Gastroesophageal sphincter (tissue), 4 donors: ENCODE measurements around the gene F2RL3. TPM values are rescaled to one million over a fixed set of nuclear protein-coding genes. Genes with fewer than 3 reads are reported as not detected.
"Not testable (repeated sequence)": the region's sequence is repeated elsewhere in the genome, so short reads cannot be mapped to it uniquely, and the experiment has no call there.

ENCODE experiments used
- ATAC-seq: fragments of 150-250 bp; one replicate; pipeline ENCODE4 v1.9.1; 2016; ENCODE audit warnings: mild to moderate bottlenecking, moderate library complexity
- H3K27ac ChIP-seq, 4 donors: fragments of 200-600 bp; sonication (generic) in 3 of 4; 1 replicate in 3 of 4; 2 replicates in 1 of 4; pipeline ENCODE4 v1.5.1; 2016 to 2019
- H3K27me3 ChIP-seq: fragments of 200-600 bp; sonication (generic); one replicate; pipeline ENCODE4 v1.5.1; 2019
- H3K36me3 ChIP-seq, 2 donors: fragments of 200-600 bp; sonication (generic); one replicate each; pipeline ENCODE4 v1.5.1; 2019; ENCODE audit warnings: control low read depth in 1 of 2
- H3K4me1 ChIP-seq, 3 donors: fragments of 200-600 bp; sonication (generic); 1 replicate in 2 of 3; 2 replicates in 1 of 3; pipeline ENCODE4 v1.5.1; 2016 to 2019; ENCODE audit warnings: control low read depth in 2 of 3
- H3K4me3 ChIP-seq, 2 donors: fragments of 200-600 bp; sonication (generic); one replicate each; pipeline ENCODE4 v1.5.1; 2019; ENCODE audit warnings: mild to moderate bottlenecking in 1 of 2, moderate library complexity in 1 of 2
- H3K9me3 ChIP-seq, 3 donors: fragments of 200-600 bp; sonication (generic); one replicate each; pipeline ENCODE4 v1.5.1; 2017 to 2019; ENCODE audit warnings: control low read depth in 2 of 3
- EP300 ChIP-seq: sonication (generic); formaldehyde crosslinking; IDR thresholded peaks from one replicate; pipeline ENCODE4 v1.6.1; 2017; ENCODE audit warnings: antibody characterized with exemption, mild to moderate bottlenecking
- POLR2A ChIP-seq, 2 donors: fragments of 450-650 bp; IDR thresholded peaks; one replicate each; pipeline ENCODE4 v1.6.1; 2017; ENCODE audit warnings: antibody characterized with exemption in 2 of 2, mild to moderate bottlenecking in 2 of 2, moderate library complexity in 1 of 2
- POLR2AphosphoS5 ChIP-seq: sonication (generic); formaldehyde crosslinking; IDR thresholded peaks from one replicate; pipeline ENCODE4 v1.6.1; 2017; ENCODE audit warnings: antibody characterized with exemption
- WGBS, 2 donors: methylation state at CpG; one replicate each; pipeline ENCODE4 v1.1.5; 2018; ENCODE audit warnings: low coverage in 1 of 2; 5-methylcytosine and 5-hydroxymethylcytosine counted together
- total RNA-seq, 4 donors: library from RNA; depleted of rRNA; stranded (reverse); fragments of >200 nt; gene quantifications; one replicate each; pipeline ENCODE4 v1.1.0, GENCODE V29; 2016
- TF ChIP-seq, protein P1 (sequence below), 4 experiments: fragments of 200-600 bp in 2 of 4; fragments of 450-650 bp in 2 of 4; sonication (generic) in 1 of 4; IDR thresholded peaks; one replicate each; pipeline ENCODE4 v1.5.1; 2017 to 2019; ENCODE audit warnings: antibody characterized with exemption in 4 of 4, mild to moderate bottlenecking in 2 of 4, moderate library complexity in 2 of 4

The F2RL3 gene
- total RNA-seq, 4 donors from 2014 or later = 2.3 to 5.1 (median 2.7) TPM

DNA sequence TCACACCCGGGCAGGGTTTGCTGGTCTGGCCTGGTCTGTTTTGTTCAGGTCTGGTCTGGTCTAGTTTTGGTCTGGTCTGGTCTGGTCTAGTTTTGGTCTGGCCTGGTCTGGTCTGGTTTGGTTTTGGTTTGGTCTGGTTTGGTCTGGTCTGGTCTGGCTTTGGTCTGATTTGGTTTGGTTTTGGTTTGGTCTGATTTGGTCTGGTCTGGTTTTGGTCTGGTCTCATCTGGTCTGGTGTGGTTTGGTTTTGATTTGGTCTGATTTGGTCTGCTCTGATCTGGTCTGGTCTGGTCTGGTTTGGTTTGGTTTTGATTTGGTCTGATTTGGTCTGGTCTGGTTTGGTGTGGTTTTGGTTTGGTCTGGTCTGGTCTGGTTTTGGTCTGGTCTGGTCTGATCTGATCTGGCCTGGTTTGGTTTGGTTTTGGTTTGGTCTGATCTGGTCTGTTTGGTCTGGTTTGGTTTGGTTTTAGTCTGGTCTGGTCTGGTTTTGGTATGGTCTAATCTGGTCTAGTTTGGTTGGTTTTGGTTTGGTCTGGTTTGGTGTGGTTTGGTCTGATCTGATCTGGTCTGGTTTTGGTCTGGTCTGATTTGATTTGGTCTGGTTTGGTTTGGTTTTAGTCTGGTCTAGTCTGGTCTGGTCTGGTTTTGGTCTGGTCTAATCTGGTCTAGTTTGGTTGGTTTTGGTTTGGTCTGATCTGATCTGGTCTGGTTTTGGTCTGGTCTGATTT, 14.4 kb upstream of the F2RL3 start:
- no peaks in the 10 kb centered on the region for H3K27me3 ChIP-seq
- no peak overlapping the region for H3K27ac ChIP-seq
- H3K36me3 ChIP-seq = peaks cover 0 to 82% of the 10 kb centered on the region in 2 donors
- TF ChIP-seq EP300 (no peak), POLR2AphosphoS5 (no peak), POLR2A (IDR thresholded peaks at IDR 0.05) (no peak)
- TF ChIP-seq, protein P1, sequence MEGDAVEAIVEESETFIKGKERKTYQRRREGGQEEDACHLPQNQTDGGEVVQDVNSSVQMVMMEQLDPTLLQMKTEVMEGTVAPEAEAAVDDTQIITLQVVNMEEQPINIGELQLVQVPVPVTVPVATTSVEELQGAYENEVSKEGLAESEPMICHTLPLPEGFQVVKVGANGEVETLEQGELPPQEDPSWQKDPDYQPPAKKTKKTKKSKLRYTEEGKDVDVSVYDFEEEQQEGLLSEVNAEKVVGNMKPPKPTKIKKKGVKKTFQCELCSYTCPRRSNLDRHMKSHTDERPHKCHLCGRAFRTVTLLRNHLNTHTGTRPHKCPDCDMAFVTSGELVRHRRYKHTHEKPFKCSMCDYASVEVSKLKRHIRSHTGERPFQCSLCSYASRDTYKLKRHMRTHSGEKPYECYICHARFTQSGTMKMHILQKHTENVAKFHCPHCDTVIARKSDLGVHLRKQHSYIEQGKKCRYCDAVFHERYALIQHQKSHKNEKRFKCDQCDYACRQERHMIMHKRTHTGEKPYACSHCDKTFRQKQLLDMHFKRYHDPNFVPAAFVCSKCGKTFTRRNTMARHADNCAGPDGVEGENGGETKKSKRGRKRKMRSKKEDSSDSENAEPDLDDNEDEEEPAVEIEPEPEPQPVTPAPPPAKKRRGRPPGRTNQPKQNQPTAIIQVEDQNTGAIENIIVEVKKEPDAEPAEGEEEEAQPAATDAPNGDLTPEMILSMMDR (IDR thresholded peaks at IDR 0.05) = no peak
- no peaks in the 10 kb centered on the region for H3K9me3 ChIP-seq
- H3K4me1 ChIP-seq = peaks cover 0 to 14% (median 0%) of the 10 kb centered on the region in 3 donors
- H3K4me3 ChIP-seq = no peak overlapping the region
- WGBS, 2 donors = 89% methylated on average over 1 of the region's 1 CpG; no CpG with 5 or more reads in 1 of the 2 donors
- ATAC-seq = no peak

DNA sequence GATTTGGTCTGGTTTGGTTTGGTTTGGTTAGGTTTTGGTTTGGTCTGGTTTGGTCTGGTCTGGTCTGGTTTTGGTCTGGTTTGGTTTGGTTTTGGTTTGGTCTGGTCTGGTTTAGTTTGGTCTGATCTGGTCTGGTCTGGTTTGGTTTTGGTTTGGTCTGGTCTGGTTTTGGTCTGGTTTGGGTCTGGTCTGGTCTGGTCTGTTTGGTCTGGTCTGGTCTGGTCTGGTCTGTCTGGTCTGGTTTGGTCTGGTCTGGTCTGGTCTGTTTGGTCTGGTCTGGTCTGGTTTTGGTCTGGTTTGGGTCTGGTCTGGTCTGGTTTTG, 13.9 kb upstream of the F2RL3 start:
- peaks cover 0 to 82% of the 10 kb centered on the region in 2 donors for H3K36me3 ChIP-seq
- H3K27ac ChIP-seq, H3K27me3 ChIP-seq, H3K9me3 ChIP-seq, ATAC-seq, H3K4me3 ChIP-seq: not testable (repeated sequence)
- H3K4me1 ChIP-seq = peaks cover 0 to 14% (median 0%) of the 10 kb centered on the region in 3 donors

DNA sequence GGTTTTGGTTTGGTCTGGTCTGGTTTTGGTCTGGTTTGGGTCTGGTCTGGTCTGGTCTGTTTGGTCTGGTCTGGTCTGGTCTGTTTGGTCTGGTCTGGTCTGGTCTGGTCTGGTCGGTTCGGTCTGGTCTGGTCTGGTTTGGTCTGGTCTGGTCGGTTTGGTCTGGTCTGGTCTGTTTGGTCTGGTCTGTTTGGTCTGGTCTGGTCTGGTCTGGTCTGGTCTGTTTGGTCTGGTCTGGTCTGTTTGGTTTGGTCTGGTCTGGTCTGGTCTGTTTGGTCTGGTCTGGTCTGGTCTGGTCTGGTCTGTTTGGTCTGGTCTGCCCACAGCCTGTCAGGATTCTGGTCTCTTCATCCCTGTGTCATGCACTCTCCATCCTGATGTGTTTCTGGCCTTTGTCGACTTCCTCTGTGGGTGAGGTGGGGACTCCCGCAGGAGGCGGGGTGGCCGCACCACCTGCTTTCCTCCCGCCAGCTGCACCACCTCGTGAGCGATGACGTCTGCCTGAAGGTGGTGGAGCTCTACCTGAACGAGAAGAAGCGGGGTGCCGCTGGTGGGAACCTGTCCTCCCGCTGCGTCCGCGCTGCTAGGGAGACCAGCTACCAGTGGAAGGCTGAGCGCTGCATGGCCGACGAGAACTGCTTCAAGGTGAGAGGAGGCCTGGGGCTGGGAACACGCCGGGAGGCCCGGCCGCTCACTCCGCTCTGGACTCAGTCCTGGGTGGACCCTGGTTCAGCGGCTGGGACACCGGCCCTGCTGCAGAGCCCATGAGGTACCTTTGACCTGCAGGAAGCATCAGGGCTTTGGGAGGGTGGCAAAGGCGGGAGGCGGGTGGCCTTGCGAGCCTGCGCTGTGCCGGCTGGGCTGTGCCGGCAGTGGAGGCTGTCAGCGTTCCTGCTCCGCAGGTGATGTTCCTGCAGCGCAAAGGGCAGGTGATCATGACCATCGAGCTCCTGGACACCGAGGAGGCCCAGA, 12.9 kb upstream of the F2RL3 start:
- Histone ChIP-seq H3K9me3 (no peaks in the 10 kb centered on the region), H3K27me3 (no peaks in the 10 kb centered on the region), H3K27ac (no peak overlapping the region), H3K4me1 (peaks cover 0 to 14% (median 0%) of the 10 kb centered on the region in 3 donors), H3K36me3 (peaks cover 0 to 82% of the 10 kb centered on the region in 2 donors), H3K4me3 (no peak overlapping the region)
- ATAC-seq = no peak
- WGBS, 2 donors = no CpG with 5 or more reads among the region's 39 CpGs
- no peak for TF ChIP-seq POLR2A (IDR thresholded peaks at IDR 0.05)

GRCh38 chr19:16876904-16877361, 11.9 kb upstream of the F2RL3 start:
- Histone ChIP-seq H3K27me3 (no peaks in the 10 kb centered on the region), H3K4me3 (no peak overlapping the region), H3K27ac (peak overlapping the region in 1 of 4 donors; percentile 1), H3K9me3 (peaks cover 0 to 11% (median 0%) of the 10 kb centered on the region in 3 donors), H3K36me3 (peaks cover 0 to 74% of the 10 kb centered on the region in 2 donors), H3K4me1 (peaks cover 0 to 14% (median 0%) of the 10 kb centered on the region in 3 donors)
- peak; percentile 10 for TF ChIP-seq POLR2AphosphoS5
- no peak for TF ChIP-seq EP300
- TF ChIP-seq, protein P1 (IDR thresholded peaks at IDR 0.05) = no peak
- no peak for TF ChIP-seq POLR2A (IDR thresholded peaks at IDR 0.05)
- WGBS, 2 donors = no CpG with 5 or more reads among the region's 12 CpGs
- ATAC-seq = peak; percentile 43

DNA sequence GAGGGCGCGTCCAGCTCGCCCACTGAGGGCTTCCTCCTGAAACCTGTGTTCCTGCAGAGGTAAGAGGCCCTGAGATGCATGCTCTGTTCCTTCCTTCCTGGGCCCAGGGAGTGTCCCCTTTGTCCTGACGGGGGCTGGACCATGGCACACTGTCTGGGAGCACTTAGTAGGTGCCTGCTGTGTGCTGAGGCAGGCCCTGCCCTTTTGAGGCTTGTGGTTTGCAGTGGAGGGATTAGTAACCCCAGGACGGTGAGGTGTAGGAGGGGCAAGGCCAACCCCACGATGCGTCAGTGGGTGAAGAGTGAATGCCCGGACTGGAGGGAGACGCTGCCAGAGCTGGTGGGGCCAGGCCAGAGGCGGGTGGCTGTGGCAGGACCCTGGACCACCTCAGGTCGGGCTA, 11.2 kb upstream of the F2RL3 start:
- no peaks in the 10 kb centered on the region for H3K27me3 ChIP-seq
- peaks cover 0 to 14% (median 0%) of the 10 kb centered on the region in 3 donors for H3K4me1 ChIP-seq
- WGBS, 2 donors = 88% methylated on average over 3 of the region's 11 CpGs; no CpG with 5 or more reads in 1 of the 2 donors
- H3K27ac ChIP-seq = peak overlapping the region in 1 of 4 donors; percentile 1
- no peak for TF ChIP-seq EP300
- TF ChIP-seq, protein P1 (IDR thresholded peaks at IDR 0.05) = no peak
- H3K4me3 ChIP-seq = no peak overlapping the region
- H3K36me3 ChIP-seq = peaks cover 0 to 67% of the 10 kb centered on the region in 2 donors
- H3K9me3 ChIP-seq = peaks cover 0 to 17% (median 0%) of the 10 kb centered on the region in 3 donors
- ATAC-seq = no peak
